ENCODE measurements around the gene MRPL11. TPM values are rescaled to one million over a fixed set of nuclear protein-coding genes. Genes with fewer than 3 reads are reported as not detected.
A peak's percentile ranks its signal among the peaks of the same experiment; 100 is the strongest.

Gene MRPL11
- 31.5 and 33.3 TPM in 2 replicates for total RNA-seq

- H2AFZ ChIP-seq (ENCODE audit: low read length), result peak within 1 kb of the TSS; percentile 99
- peaks cover 9% of the 10 kb centered on the region for H3K36me3 ChIP-seq (ENCODE audit: insufficient read depth, low read length)
- H3K79me2 ChIP-seq (ENCODE audit: insufficient read depth, low read length), result peaks cover 7% of the 10 kb centered on the region
- peak within 1 kb of the TSS; percentile 99 for H3K4me2 ChIP-seq (ENCODE audit: insufficient read depth, low read length)
- peak within 1 kb of the TSS; percentile 84 for H3K4me3 ChIP-seq (ENCODE audit: insufficient read depth, low read length)
- DNase-seq (ENCODE audit: insufficient read length, low spot score, missing footprints), result peak; percentile 100
- H3K27me3 ChIP-seq (ENCODE audit: insufficient read depth, low read length), result peaks cover 3% of the 10 kb centered on the region
- no peaks in the 10 kb centered on the region for H4K20me1 ChIP-seq (ENCODE audit: insufficient read depth, low read length)
- H3K9me3 ChIP-seq (ENCODE audit: low read depth, low read length), result no peaks in the 10 kb centered on the region
- TF ChIP-seq CTCF (IDR thresholded peaks at IDR 0.05; ENCODE audit: extremely low read depth, low read depth, low read length), result peak; percentile 73
- H3K27ac ChIP-seq (ENCODE audit: low read depth, low read length), result peak within 1 kb of the TSS; percentile 84
- H3K4me1 ChIP-seq (ENCODE audit: insufficient read depth, low read length), result peaks cover 12% of the 10 kb centered on the region
Observed at GRCh38 chr11:66438504-66439466, at the start of gene MRPL11. Gene MRPL11 (minus strand): TSS chr11:66438848. CDS start chr11:66438754, 94 bp downstream.

DNA sequence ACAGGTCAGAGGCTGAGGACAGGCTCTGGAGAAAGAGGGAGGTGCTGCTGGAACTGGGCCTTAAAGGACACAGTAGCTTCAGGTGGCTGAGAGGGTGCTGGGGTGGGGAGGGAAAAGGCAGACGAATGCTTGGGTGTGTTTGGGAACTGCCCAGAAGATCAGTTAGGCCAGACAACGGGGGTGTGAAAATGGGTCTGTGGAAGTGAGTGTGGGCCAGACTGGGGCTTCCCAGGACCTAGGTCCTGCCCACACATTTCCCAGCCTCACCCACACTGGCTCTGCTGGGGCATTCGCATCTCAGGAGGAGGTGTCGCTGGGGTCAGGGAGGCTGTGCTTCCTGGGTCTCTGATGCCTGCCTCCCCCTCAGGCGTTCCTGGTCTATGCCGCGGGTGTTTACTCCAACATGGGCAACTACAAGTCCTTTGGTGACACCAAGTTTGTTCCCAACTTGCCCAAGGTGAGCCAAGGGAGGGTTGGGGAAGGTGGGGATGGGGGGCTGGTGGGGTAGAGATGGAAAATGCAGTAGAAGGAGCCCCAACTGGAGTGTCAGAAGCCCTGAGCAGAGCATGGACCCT is 46.2 kb upstream of the MRPL11 start:
- Histone ChIP-seq H3K36me3 (ENCODE audit: insufficient read depth, low read length) (peaks cover 19% of the 10 kb centered on the region), H2AFZ (ENCODE audit: low read length) (no peak overlapping the region), H3K4me2 (ENCODE audit: insufficient read depth, low read length) (no peak overlapping the region), H3K4me3 (ENCODE audit: insufficient read depth, low read length) (no peak overlapping the region), H3K79me2 (ENCODE audit: insufficient read depth, low read length) (peaks cover 3% of the 10 kb centered on the region), H3K27me3 (ENCODE audit: insufficient read depth, low read length) (no peaks in the 10 kb centered on the region), H4K20me1 (ENCODE audit: insufficient read depth, low read length) (peaks cover 3% of the 10 kb centered on the region), H3K4me1 (ENCODE audit: insufficient read depth, low read length) (peaks cover 4% of the 10 kb centered on the region), H3K27ac (ENCODE audit: low read depth, low read length) (no peak overlapping the region), H3K9me3 (ENCODE audit: low read depth, low read length) (no peaks in the 10 kb centered on the region)
- DNase-seq (ENCODE audit: insufficient read length, low spot score, missing footprints), result peak; percentile 34
- no peak for TF ChIP-seq CTCF (IDR thresholded peaks at IDR 0.05; ENCODE audit: extremely low read depth, low read depth, low read length)

- peak; percentile 100 for DNase-seq (ENCODE audit: insufficient read length, low spot score, missing footprints)
- peaks cover 12% of the 10 kb centered on the region for H3K4me1 ChIP-seq (ENCODE audit: insufficient read depth, low read length)
- no peak for TF ChIP-seq CTCF (IDR thresholded peaks at IDR 0.05; ENCODE audit: extremely low read depth, low read depth, low read length)
- no peaks in the 10 kb centered on the region for H3K9me3 ChIP-seq (ENCODE audit: low read depth, low read length)
- peaks cover 17% of the 10 kb centered on the region for H4K20me1 ChIP-seq (ENCODE audit: insufficient read depth, low read length)
- H3K4me3 ChIP-seq (ENCODE audit: insufficient read depth, low read length), result peak within 1 kb of the TSS; percentile 98
- peaks cover 9% of the 10 kb centered on the region for H3K36me3 ChIP-seq (ENCODE audit: insufficient read depth, low read length)
- H3K27ac ChIP-seq (ENCODE audit: low read depth, low read length), result peak within 1 kb of the TSS; percentile 95
- H3K79me2 ChIP-seq (ENCODE audit: insufficient read depth, low read length), result peaks cover 16% of the 10 kb centered on the region
- H3K27me3 ChIP-seq (ENCODE audit: insufficient read depth, low read length), result no peaks in the 10 kb centered on the region
- peak within 1 kb of the TSS; percentile 95 for H2AFZ ChIP-seq (ENCODE audit: low read length)
- H3K4me2 ChIP-seq (ENCODE audit: insufficient read depth, low read length), result peak within 1 kb of the TSS; percentile 91
Observed at GRCh38 chr11:66480117-66480938, 41.7 kb upstream of the MRPL11 start, which contains the start of gene DPP3. Gene DPP3 (plus strand): TSS chr11:66480434. CDS start chr11:66482201, 1,767 bp downstream.
